Measurements from ENCODE around the gene FGF12.

FGF12 gene

GRCh38 chr3:192675958-192676649 is 51.2 kb downstream of the FGF12 start:
- no peak for DNase-seq

GRCh38 chr3:192655628-192656027 is 71.7 kb downstream of the FGF12 start:
- no peak for DNase-seq

GRCh38 chr3:192655040-192655439 is 72.3 kb downstream of the FGF12 start:
- DNase-seq = no peak

DNA sequence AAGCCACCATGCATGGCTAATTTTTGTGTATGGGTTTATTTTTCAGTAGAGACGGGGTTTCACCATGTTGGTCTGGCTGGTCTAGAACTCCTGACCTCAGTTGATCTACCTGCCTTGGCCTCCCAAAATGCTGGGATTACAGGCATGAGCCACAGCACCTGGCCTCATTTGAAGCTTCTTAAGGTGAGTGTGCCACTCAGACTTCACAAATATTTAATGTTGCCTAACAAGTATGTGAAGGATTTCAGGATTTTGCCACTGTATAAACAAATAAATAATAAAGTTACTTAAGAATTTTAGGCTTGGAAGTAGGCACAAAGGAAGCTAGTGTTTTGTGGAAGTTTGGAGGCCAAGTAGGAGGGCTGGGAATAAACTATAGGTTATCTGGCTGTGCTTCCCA is 73.5 kb downstream of the FGF12 start:
- DNase-seq = no peak

DNA sequence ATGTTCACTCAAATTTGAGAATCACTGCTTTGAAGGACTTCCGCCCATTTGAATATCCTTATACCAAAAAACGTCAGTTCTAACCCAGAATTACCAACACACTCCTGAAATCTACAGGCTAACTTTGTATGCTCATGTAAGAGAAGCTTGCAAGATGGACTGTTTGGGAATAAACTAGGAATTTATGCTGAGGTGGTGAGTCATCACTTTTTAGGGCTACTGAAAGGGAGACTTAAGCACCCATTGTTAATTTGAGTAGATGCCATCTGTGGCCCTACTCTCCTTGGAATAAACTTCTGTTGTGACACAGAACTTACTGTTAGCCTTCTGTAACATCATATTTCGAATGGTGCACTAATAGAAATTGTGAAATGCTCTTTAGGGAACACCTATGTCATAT is 74.6 kb downstream of the FGF12 start:
- DNase-seq = no peak

- DNase-seq = no peak
Measured at GRCh38 chr3:192651836-192652512, 75.4 kb downstream of the FGF12 start.

DNA sequence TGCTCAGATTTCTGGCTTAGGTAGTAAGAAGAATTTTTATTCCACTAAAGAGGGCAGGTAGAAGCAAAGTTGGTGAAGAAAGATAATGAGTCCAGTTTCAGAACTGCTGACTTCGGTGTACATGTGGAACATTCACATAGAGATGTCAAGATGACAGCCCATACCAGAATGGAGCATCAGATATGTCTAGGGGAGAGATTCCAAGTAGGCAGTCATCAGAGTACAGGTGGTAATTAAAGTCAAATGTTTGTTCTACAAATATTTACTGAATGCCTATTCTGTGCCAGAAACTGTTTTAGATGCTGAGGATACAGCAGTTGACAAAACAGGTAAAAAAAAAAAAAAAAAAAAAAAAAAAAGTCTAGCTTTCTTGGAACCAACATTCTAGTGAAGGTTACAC is 81.9 kb downstream of the FGF12 start:
- DNase-seq = peak; percentile 36

DNA sequence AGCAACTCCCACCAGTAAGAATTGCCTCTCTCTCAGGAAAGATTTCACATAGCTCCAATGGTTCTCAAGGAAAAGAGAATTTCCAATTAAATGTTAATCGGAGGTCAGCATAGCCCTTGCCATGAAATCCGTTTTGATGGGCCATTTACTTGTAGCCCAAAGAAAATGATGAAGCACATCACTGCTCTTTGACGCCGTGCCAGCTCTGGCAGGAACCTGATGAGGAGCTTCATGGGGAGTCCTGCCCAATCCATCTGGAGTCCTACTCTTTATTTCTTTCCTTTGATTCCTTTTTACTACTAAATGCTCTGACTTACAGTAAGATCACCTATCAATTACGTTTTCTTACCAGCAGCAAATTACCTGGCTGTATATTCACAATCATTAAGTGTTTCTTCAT is 84.7 kb downstream of the FGF12 start:
- DNase-seq = no peak

GRCh38 chr3:192641919-192642318 is 85.4 kb downstream of the FGF12 start:
- no peak for DNase-seq

GRCh38 chr3:192639987-192640386 is 87.4 kb downstream of the FGF12 start:
- DNase-seq = no peak

DNA sequence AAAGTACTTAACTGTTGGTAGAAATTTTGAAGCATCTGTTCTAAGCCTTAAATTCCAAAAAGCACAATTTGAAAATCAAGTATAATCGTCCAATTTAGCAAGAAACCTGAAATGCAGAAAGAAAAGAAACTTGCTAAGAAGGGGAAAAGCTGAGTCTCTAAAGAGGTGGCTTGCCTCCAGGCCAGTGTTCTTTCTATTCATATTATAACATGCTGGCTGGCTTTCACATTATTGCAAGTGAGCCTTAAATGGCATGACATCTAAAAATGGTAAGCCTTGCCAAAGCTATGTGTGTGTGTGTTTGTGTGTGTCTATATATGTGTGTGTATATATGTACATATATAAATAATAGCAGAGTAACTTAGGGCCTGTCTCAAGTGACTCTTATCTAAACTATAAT is 89.5 kb downstream of the FGF12 start:
- no peak for DNase-seq

DNA sequence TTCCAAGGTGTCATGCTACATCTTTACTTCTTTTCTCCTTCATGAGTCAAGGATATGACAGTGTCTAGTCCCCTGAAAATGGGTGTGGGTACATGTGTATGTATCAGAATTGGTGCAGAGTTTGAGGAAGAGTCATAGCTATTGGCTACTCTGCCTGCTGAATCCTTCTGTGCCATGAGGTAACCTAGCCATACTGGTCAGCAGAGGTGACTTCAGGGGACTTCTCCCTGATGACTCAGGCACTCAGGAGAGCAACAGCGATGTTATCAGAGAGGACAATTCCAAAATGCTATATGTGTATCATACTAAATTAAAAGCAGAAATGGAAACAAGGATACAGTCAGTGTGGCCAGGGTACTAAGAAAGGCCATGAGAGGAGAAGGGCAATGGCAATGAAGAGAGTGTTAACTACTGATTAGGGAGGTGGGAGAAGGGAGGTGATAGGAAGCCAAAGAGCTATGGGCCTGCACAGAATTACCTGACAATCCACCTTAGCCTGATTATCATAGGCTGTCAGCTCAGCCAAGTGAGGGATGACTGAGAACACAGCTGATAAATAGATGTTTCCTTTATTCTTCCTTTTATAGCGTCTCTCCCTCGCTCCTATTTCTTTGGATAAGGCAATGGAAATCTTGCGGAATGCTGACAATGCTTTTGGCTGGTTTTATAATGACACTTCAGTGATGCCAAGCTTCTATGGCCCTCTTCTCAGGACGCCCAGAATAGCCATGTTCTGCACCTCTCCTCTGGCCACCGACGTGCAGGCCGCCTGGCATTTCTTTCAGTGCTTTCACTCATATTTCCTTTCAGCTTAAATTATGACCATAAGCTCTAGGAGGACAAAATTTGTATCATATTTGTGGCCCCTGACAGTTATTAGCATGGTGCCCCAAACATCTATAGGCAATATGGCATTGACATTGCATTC is 90.6 kb downstream of the FGF12 start:
- DNase-seq = no peak

DNA sequence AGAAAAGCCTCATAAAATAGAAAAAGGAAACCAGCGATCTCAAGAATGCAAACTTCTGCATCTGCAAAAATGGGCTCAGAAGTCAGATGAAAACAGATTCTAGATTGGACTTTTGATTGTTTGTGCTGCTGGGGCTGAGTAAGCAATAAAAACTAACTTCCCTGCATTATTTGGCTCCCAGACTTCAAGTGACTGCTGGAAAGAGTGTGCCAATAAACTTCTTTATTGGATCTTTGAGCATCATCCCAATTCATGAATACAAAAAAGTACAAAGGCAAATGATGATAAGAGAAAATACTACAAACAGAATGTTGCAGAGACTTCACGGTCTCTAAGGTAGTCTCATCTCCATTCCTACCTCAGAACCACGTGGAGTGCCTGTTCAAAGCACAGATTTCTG is 97.9 kb downstream of the FGF12 start:
- DNase-seq = no peak

DNA sequence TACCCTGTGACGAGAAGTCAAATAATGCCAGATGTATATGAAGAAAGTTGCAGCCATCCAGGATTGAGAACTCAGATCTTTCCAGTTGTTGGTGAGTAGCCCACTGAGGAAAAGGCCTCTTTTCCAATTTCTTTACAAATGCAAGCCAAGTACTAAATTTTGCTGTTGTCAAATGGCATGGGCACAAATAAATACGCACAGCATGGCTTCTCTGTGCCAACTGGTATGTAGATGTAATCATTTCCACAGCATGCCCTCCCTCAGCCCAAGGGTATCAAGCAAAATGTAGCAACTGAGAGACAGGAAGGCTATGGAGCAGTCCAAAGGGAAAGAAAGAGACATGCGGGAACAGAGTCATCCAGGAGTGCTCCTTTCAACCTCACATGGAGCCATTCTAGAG is 105.4 kb downstream of the FGF12 start:
- no peak for DNase-seq

GRCh38 chr3:192620275-192620674 is 107.1 kb downstream of the FGF12 start:
- DNase-seq = no peak

DNA sequence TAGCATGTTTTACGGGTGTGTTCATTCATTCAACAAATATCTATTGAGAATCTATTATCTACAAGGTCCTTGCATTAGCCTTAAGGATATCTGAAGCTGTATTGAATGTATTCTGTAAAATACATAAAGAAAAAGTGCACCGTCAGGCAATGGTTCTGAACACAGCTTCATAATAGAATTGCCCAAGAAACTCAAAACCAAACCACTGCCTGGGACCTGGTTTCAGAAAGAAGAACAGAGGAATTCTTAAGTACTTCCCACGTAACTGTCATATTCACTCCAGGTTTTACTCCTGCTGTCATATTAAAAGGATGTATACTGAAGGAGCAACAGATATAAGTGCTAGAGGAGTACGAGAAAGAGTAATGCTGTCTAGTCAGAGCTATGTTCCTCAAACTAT is 115.9 kb downstream of the FGF12 start:
- no peak for DNase-seq

- DNase-seq = no peak
Measured at GRCh38 chr3:192608726-192609600, 118.4 kb downstream of the FGF12 start.

GRCh38 chr3:192607798-192608197 is 119.5 kb downstream of the FGF12 start:
- no peak for DNase-seq

DNA sequence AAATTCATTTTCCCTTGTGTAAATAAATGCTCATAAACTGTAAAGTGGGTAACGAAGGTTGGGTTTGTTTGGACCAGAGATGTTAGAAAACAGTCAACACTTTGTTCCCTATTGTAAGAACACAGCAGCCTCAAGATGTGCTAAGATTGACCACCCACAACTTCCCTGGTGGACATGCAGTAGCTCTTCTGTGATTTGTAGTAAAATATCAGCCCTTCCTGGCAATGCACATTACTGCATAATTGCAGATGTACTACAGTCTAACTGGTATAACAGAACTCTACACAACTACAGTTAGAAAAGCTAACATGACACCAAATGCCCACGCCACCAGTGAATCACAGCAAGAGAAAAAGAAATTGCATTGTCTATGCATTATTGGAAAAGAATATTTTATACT is 129.4 kb downstream of the FGF12 start:
- no peak for DNase-seq

- DNase-seq = no peak
Measured at GRCh38 chr3:192597506-192597905, 129.8 kb downstream of the FGF12 start.

- no peak for DNase-seq
Measured at GRCh38 chr3:192578729-192579128, 148.6 kb downstream of the FGF12 start.

- DNase-seq = no peak
Measured at GRCh38 chr3:192577811-192578210, 149.5 kb downstream of the FGF12 start.

- DNase-seq = peak; percentile 26
Measured at GRCh38 chr3:192577271-192577670, 150.1 kb downstream of the FGF12 start.
